ENCODE data around the gene DAAM2.

The DAAM2 gene

DNA sequence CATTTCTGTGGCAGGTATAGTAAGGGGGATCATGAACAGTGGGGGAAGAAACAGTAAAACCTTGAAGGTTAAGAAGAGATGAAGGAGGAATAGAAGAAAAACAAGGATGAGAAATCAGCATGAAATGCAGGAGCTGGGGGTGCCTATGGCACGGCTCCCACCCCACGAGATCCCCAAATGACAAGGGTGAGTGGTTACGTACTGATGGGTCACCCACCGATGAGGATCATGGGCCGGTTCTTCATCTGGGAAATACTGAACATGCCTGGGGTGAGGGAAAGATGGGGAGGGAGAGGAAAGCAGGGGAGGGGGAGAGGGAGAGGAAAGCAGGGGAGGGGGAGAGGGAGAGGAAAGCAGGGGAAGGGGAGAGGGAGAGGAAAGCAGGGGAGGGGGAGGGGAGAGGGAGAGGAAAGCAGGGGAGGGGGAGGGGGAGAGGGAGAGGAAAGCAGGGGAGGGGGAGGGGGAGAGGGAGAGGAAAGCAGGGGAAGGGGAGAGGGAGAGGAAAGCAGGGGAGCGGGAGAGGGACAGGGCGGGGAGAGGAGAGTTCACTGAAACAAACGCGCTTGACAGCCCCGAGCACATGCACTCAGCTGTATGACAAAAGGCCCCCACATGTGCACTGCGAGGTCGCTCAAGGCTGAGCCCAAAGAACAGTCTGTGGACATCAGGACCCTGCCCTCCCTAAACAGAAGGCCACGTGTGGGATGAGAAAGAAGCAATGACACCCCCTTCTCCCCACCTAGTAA is 116.8 kb downstream of the DAAM2 start:
- Mint-ChIP-seq H3K9me3 (no peaks in the 10 kb centered on the region), H3K36me3 (ENCODE audit: low read depth) (peaks cover 11% of the 10 kb centered on the region), H3K27me3 (ENCODE audit: low read depth) (no peaks in the 10 kb centered on the region), H3K4me1 (no peaks in the 10 kb centered on the region), H3K27ac (no peak overlapping the region), H3K4me3 (no peak overlapping the region)
- TF ChIP-seq, protein P1, sequence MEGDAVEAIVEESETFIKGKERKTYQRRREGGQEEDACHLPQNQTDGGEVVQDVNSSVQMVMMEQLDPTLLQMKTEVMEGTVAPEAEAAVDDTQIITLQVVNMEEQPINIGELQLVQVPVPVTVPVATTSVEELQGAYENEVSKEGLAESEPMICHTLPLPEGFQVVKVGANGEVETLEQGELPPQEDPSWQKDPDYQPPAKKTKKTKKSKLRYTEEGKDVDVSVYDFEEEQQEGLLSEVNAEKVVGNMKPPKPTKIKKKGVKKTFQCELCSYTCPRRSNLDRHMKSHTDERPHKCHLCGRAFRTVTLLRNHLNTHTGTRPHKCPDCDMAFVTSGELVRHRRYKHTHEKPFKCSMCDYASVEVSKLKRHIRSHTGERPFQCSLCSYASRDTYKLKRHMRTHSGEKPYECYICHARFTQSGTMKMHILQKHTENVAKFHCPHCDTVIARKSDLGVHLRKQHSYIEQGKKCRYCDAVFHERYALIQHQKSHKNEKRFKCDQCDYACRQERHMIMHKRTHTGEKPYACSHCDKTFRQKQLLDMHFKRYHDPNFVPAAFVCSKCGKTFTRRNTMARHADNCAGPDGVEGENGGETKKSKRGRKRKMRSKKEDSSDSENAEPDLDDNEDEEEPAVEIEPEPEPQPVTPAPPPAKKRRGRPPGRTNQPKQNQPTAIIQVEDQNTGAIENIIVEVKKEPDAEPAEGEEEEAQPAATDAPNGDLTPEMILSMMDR (IDR thresholded peaks at IDR 0.05; ENCODE audit: unreplicated experiment in 3 of 3): no peak

- Mint-ChIP-seq H3K27ac (no peak overlapping the region), H3K27me3 (ENCODE audit: low read depth) (no peaks in the 10 kb centered on the region), H3K4me1 (no peaks in the 10 kb centered on the region), H3K4me3 (no peak overlapping the region), H3K36me3 (ENCODE audit: low read depth) (peaks cover 11% of the 10 kb centered on the region), H3K9me3 (no peaks in the 10 kb centered on the region)
- TF ChIP-seq, protein P1 (IDR thresholded peaks at IDR 0.05; ENCODE audit: unreplicated experiment in 3 of 3): no peak
Observed at GRCh38 chr6:39909701-39910100, 117.5 kb downstream of the DAAM2 start.

- TF ChIP-seq, protein P1 (IDR thresholded peaks at IDR 0.05; ENCODE audit: unreplicated experiment in 3 of 3): no peak
- Mint-ChIP-seq H3K27me3 (ENCODE audit: low read depth) (no peaks in the 10 kb centered on the region), H3K4me1 (no peaks in the 10 kb centered on the region), H3K4me3 (no peak overlapping the region), H3K27ac (no peak overlapping the region), H3K36me3 (ENCODE audit: low read depth) (peaks cover 15% of the 10 kb centered on the region), H3K9me3 (no peaks in the 10 kb centered on the region)
Observed at GRCh38 chr6:39910164-39910563, 118.0 kb downstream of the DAAM2 start.

DNA sequence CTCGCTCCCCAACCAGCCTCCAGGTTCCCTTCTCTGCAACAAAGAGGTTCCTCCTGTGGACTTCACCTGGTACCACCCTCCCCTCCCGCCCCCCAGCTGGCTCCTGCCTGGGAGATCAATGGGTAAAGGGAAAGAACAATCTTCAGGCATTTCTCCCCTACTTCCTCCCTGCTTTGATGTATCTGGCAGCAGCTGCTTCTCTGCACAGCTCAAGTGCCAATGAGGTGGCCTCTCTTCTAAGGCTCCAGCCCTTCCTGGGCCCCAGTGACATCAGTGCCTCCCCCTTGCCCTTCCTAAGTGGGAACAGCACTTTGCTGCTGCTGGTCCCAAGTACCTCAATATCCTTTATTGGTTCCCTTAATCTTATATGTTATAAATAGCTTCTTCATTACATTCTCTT is 118.6 kb downstream of the DAAM2 start:
- Mint-ChIP-seq H3K27ac (no peak overlapping the region), H3K4me1 (no peaks in the 10 kb centered on the region), H3K27me3 (ENCODE audit: low read depth) (no peaks in the 10 kb centered on the region), H3K4me3 (no peak overlapping the region), H3K9me3 (no peaks in the 10 kb centered on the region), H3K36me3 (ENCODE audit: low read depth) (peaks cover 15% of the 10 kb centered on the region)
- TF ChIP-seq, protein P1 (IDR thresholded peaks at IDR 0.05; ENCODE audit: unreplicated experiment in 3 of 3): no peak

DNA sequence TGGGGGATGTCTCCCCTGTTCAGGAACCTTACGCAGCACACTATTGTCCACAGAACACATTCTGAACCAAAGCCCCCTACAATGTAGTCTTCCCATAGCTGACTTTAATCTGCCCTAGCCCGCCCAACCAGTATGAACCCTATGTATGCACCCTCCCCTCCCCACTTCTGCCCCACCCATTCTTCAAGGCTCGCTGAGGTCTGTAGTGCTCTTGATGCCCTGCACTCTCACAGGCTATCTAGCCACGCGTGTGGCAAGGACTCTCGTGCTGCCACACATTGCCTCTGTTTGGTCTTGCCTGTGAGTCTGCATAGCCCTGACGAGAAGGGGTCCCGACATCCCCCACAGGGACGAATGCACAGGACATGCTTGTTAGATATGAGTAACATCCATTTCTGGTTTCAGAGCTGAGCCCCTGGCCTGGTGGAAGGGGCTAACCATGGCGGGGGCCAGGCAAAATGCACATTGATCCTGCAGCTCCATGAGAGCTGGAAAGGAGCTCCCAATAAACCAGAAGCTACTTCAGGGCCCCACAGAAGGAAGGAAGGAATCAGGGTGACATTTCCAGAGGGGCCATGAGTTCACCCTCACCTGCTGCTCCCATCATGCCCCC is 119.4 kb downstream of the DAAM2 start:
- Mint-ChIP-seq H3K27ac (no peak overlapping the region), H3K36me3 (ENCODE audit: low read depth) (peaks cover 15% of the 10 kb centered on the region), H3K27me3 (ENCODE audit: low read depth) (no peaks in the 10 kb centered on the region)

More for the DNA sequence above, 119.4 kb downstream of the DAAM2 start:
- H3K9me3 Mint-ChIP-seq: no peaks in the 10 kb centered on the region
- TF ChIP-seq, protein P1 (IDR thresholded peaks at IDR 0.05; ENCODE audit: unreplicated experiment in 3 of 3): no peak
- no peaks in the 10 kb centered on the region for H3K4me1 Mint-ChIP-seq
- H3K4me3 Mint-ChIP-seq: no peak overlapping the region

Data from nephron (organoid).